IPS-18c (cell line): Measurements from ENCODE around the gene RCBTB2.
A peak's percentile ranks its signal among the peaks of the same experiment; 100 is the strongest.
"Not testable (repeated sequence)": the region's sequence is repeated elsewhere in the genome, so short reads cannot be mapped to it uniquely, and the experiment has no call there.

Experiments used
- H3K4me3 ChIP-seq: 2 replicates; pipeline ENCODE4 v1.7.0; 2013; ENCODE audit warnings: low read depth, mild to moderate bottlenecking, low read length, moderate library complexity; ENCODE audit not compliant: insufficient read depth
- H3K9me3 ChIP-seq: one replicate; pipeline ENCODE4 v1.6.1; 2013; ENCODE audit warnings: mild to moderate bottlenecking, low read length, moderate library complexity; ENCODE audit not compliant: control insufficient read depth, insufficient read depth

The RCBTB2 gene

DNA sequence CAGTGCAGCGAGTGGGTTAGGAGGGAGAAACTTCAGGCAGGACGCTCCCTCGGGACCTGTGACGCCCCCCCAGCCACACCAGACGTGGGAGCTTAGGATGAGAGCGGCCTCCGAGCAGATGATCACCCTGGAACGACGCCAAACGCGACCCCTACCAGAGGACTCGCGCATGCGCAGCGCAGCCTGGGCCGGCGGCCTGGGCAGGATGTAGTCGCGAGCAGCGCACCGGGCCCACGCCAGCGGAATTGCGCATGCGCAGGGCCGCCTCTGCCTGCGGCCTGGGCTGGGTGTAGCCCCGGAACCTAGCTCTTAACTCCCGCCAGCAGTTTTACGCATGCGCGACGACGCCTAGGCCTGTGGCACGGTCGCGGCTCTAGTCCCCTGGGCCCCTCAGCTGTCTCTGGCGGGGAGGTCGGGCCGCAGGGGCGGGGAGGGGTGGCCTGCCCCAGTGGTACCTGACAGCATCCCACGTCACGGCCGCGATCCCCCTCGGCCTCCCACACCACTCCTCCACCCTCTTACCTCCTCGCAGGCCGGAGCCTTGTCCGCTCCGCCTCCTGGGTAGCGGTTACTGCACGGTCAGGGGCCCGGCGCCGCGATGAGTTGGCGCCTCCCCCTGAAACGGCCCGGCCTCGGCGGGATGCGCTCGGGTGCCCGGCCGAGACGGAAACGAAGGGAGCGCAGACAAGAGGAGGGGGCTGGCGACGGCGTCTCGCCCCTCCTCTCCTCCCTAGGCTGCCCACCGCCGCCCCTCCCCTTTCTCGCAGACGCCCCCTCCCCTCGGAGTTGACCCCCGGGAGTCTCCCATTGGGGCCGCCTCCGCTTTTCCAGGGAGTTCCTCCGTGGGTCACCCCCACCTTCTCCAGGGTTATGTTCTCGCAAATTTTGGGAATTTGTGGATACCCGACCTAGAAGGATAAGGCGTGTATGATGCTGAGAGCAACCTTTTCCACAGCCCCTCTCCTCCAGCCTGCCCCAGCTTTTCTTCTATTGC is at the start of gene RCBTB2:
Gene RCBTB2, minus strand, starts transcription at position 575 of the 994 bp plus-strand sequence. CDS start 11,141 bp downstream, outside the sequence.
- H3K9me3 ChIP-seq, result no peaks in the 10 kb centered on the region
- H3K4me3 ChIP-seq, result peak within 1 kb of the TSS; percentile 85

DNA sequence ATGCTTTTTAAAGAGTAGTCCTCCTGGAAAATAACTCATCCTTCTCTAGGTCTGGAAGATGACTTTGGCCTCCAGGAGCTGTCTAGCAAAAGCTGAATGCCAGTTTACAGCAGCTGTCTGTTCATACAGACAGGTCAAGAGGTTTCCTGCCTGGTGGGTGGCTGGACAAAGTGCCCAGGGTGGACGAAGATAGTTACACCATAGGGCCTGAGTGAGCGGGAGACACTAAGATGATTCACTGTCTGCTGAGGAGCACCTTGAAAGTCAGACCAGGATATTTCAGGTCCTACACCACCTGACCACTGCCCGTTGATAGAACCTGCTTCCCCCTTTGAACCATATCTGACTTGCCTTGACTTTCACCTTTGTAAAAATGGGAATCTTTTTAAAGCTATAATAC is 49.2 kb upstream of the RCBTB2 start:
- H3K4me3 ChIP-seq, result no peak overlapping the region
- no peaks in the 10 kb centered on the region for H3K9me3 ChIP-seq

DNA sequence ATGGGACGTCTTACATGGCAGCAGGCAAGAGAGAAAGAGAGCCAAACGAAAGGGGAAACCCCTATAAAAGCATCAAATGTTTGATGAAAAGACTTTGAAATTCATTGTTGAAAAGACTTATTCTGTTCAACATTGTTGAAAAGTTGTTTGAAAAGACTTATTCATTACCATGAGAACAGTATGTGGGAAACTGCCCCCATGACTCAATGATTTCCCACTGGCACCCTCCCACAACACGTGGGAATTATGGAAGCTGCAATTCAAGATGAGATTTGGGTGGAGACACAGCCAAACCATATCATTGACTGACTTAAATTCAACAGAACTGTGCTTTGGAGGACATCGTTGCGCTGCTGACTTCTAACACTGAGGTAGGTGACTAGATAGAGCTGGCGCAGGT is 48.0 kb upstream of the RCBTB2 start:
- no peaks in the 10 kb centered on the region for H3K9me3 ChIP-seq
- no peak overlapping the region for H3K4me3 ChIP-seq

DNA sequence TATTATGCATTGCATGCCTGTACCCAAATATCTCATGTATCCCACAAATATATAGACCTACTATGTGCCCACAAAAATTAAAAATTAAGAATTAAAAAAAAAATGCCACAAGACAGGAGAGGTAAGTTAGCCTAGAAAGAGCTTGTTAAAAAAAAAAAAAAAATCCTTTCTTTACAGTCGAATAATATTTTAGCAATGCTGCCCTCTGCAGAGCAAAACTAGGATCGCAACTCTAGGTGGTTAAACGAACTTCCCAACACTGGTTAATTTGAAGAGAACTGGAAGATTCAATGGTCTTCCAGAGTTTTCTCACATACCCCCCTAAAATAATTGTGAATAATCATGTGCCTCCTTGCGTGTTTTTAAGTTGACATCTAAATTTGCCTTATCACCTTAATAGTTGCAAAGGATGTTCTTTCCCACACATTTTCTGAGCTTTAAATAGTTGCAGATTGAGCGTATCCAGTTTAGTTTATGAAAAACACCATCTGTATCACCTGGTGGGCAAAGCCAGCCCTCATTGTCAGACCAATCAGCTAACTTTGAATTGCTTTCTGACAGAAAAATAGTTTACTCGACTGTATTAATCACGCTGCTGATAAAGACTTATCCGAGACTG is 47.4 kb upstream of the RCBTB2 start:
- Histone ChIP-seq H3K9me3 (no peaks in the 10 kb centered on the region), H3K4me3 (no peak overlapping the region)

DNA sequence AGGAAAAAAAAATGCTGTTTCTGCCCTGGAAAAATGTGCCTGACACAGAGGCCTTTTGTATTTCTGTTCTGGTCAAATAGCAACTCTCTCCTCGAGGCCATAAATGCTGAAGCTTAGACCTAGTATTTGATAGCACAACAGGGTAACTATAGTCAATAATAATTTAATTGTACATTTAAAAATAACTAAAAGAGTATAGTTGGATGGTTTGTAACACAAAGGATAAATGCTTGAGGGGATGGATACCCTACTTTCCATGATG is 47.0 kb upstream of the RCBTB2 start:
- not testable (repeated sequence) for H3K9me3 ChIP-seq, H3K4me3 ChIP-seq

DNA sequence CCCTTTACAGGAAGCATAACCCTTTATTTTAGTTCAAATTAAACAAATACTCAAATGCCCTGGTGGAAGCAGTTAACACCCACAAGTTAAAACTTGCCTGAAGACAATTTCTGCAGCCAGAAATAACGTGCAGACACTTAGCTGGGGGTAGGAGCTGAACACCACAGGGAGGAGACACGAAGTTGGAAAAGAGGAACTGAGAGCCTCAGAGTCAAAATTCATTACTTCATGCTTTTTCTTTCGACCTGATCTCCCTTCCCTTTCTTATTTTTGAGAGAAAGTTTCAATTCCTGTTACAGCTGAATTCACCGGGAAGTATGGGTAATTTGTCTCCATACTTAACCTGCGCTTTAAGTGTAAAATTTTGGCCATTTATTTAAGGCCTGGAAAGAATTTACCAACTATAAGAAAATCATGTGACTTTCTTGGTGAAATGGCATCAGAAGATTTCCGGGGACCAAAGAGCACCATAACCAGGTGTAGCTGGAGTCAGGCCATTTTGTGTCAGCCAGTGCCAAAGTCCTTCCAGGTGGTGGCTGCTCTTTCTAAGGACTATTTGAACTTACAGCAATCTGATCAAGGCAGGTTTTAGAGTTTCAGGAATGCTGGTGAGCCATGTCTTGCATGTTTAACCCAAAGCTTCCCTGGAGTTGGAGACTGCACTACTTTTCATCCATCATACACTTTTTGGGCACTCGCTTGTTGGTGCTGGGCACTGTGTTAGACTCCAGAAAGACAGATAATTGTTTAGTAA is 46.5 kb upstream of the RCBTB2 start:
- Histone ChIP-seq H3K4me3 (no peak overlapping the region), H3K9me3 (no peaks in the 10 kb centered on the region)

DNA sequence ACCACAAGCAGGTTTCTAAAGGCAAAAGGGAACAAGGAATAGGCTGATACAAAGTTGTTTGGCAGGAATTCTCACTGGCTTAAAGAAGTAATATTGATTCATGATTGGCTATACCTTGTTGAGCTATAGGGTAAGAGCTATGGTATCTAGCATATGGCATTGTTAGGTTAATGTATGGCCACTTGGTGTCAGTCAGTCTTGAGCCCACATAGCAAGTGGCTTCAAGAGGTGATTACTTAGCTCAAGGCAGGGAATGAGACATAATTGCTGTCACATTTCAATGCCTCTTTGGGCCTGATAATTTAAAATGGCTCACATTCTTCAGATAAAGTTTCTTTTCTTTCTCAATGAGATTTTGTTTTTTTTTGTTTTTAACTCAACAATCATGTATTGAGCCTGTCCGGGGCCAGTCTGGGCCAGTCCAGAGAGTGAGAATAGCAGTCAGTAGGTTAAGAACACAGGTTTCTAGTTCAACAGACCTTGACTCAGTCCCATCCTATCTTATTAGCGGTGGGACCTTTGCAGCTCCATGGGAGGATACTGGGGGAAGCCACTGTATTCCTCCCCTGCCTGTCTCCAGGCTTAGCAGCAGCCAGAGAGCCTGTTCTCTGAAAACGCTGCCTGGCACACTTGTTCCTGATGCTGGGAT is 45.8 kb upstream of the RCBTB2 start:
- H3K4me3 ChIP-seq, result no peak overlapping the region
- no peaks in the 10 kb centered on the region for H3K9me3 ChIP-seq

DNA sequence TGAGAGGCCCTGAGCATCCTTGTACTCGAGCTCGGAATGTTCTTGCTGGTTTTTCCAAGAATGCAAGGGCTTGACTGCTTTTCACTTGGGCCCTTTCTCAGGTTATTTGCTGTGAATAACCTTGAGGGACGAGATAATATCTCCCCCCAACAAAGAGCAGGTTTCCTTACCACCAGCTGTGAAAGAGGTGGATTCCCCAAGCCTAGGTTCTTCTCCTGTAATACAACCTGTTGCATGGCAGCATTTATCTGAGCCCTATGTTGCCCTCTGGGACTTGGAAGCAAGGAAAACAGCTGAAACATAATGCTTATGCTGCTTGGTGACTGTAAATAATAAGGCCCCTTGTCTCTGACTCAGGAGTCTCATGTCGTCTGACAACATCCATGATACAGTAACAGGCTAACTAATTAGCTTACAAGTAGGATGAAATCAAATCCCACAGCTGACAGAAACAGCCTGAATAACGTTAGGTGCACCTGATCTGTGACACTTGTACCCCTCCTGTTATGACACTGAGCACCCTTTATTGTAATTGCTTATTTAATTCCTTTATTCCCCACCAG is 43.6 kb upstream of the RCBTB2 start:
- Histone ChIP-seq H3K4me3 (no peak overlapping the region), H3K9me3 (no peaks in the 10 kb centered on the region)

DNA sequence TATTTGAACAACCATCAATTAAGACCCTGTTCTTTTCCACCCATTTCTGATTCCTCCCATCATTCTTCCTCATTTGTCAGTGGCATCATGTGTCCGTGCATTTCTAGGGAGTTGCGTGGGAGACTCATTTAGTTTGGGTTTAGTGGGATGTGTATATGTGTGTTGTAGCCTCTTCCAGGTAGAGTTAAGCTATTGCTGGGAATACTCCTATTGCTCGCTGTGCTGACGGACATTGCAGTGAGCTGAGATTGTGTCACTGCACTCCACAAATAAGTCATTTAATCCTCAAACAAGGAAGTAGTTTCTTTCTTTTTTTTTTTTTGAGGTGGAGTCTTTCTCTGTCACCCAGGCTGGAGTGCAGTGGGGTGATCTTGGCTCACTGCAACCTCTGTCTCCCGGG is 42.2 kb upstream of the RCBTB2 start:
- H3K4me3 ChIP-seq, result no peak overlapping the region
- no peaks in the 10 kb centered on the region for H3K9me3 ChIP-seq

DNA sequence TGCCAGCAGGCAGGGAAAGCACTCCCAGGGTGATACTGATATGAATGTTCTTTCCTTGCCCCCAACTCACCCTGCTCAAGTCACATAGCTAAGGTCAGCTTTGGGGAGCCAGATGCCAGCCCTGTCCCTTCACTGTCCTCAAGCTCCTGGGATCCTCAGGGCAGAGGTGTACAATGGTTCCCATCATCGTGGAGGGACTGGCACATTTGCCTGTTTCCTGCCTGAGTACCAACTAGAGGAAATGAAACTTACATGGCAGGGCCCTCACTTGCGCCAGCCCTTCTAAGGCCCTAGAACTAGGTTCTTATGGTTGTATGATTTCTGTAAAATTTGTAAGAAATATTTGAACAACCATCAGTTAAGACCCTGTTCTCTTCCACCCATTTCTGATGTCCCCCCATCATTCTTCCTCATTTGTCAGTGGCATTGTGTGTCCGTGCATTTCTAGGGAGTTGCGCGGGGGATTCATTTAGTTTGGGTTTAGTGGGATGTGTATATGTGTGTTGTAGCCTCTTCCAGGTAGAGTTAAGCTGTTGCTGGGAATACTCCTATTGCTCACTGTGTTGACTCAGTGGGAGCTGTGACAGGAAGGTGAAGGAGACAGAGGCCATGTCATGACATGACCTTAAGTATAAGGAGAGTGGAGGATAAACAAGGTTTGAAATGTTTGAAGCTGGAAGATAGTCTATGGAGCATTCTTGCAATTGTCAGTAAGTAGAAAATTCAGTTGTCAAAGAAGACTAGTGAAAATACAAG is 41.3 kb upstream of the RCBTB2 start:
- no peak overlapping the region for H3K4me3 ChIP-seq
- no peaks in the 10 kb centered on the region for H3K9me3 ChIP-seq

DNA sequence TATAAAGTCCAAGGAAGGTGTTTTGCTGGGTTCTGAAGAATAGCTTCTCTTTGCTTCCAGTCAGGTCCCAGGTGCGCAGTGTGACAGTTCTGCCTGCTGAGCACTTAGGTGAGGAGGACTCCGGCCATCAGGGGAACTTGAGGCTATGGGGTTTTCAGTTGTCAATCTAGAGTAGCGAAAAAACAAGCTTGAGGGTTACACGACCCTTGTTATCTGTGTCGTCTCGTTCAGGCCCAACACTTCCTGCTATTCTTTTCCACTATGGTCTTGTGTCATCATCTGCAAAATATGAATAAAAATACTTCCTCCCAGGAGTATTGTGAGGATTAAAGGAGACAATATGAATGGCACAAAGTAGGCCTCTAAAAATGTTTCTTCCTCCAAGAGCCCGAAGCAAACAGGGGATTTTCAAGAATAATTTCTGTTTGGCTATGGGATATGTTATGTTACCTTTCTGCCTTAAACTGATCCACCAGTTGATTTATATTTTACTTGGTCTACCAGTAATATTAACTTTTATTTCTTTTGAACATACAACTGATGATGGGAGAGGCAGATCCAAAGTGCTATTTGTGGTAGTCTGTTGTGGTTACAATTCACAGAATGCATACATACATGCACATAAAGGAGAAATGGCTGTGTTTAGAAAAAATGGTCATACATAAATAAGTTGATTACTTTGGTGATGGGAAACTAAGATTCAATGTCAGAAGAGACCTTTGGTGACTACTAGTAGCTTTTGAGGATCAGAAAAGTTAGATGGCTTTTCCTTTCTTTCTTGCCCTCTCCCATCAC is 40.5 kb upstream of the RCBTB2 start:
- Histone ChIP-seq H3K9me3 (no peaks in the 10 kb centered on the region), H3K4me3 (no peak overlapping the region)

DNA sequence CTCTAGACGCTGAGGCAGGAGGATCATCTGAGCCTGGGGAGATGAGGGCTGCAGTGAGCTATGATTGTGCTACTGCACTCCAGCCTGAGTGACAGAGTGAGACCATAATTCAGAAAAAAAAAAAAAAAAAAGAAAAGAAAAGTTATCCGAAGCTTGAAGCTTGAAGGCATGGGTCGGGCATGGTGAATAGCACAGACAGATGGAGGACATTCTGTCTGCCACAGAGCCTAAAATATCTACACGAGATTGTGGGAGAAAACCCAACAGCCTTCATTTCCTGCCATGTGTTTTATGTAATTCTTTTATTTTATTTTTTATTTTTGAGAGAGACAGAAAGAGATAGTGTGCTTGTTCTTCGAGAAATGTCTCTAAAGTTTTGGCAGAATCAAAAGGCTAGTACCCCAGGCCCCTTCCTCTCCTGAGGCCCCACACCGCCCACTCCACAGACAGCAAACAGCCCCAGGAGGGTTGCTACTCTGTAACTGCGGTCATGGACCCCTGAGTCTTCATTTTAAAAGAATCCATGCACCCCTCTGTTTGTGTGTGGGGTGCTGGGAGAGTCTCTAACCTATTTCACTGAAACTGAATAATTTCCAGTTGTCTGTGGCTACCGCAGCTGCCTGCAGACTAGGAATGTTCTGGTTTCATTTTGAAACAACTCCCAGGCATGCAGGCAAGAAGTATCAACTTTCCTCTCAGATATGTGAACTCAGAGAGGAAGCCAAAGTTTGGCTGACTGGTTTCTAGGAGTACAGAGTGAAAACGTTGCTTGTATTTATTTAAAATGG is 38.4 kb upstream of the RCBTB2 start:
- Histone ChIP-seq H3K9me3 (no peaks in the 10 kb centered on the region), H3K4me3 (no peak overlapping the region)

DNA sequence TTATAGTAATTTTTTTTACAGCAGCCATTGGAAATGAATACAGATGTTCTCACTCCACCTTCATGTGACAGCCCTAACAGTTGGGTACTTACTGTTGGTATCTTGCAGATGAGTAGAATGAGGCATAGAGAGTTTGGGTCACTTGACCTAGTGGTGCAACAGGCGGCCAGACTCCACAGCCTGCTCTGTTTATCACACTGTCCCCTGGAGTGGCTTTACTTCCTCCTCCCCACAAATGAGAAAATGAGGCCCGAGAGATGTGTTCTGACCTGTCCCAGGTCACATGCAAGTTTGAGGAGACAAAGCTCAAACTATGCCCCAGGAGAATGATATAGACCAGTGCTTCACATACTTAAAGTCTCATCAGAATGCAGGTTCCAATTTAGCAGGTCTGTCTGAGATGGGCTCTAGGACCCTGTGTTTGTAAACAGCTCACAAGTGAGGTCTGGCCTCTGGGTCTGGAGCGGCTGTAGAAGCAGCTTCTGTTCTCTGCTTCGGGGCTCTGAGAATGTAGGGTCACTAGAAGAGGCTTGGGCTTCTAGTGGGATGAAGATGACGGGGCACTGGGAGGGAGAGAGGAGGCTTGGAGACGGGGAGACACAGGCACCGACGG is 37.4 kb upstream of the RCBTB2 start:
- Histone ChIP-seq H3K4me3 (no peak overlapping the region), H3K9me3 (no peaks in the 10 kb centered on the region)

DNA sequence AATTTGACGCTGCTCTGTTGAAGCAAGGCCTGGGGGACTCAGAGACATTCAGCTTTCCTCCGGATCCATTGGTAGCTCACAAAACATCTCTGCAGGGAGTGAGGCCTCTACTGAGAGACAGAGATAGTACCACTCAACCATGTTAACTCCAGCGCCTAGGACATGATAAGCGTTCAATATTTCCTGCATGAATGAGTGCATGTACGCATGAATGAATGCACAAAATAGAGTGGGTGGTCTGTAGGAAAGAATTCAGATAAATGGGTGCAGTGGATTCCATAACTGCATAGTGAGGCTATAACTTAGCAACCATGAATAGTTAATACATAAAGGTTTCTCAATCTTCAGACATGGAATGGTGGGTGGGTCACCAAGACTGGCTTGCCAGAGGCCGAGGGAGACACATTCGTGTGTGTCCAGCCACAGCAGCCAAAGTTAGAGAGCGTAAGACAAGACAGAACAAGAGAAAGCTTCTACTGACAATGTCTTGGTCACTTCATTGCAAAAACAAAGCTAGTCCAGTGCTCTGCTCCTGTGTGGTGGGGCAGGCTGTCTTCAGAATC is 36.3 kb upstream of the RCBTB2 start:
- no peak overlapping the region for H3K4me3 ChIP-seq
- H3K9me3 ChIP-seq, result no peaks in the 10 kb centered on the region
